Adipocyte (in vitro differentiated cells): Measurements from ENCODE around the gene FXYD3.

Experiments used
- DNase-seq: peaks from one replicate; pipeline ENCODE4 v3.0.0-alpha.2; 2015; ENCODE audit warnings: low read depth
- H3K27me3 ChIP-seq: replicated peaks from 2 replicates; pipeline ENCODE4 v1.7.0; 2013; ENCODE audit warnings: mild to moderate bottlenecking, low read length, moderate library complexity; ENCODE audit not compliant: control insufficient read depth, insufficient read depth
- H3K36me3 ChIP-seq: 2 replicates; pipeline ENCODE4 v1.7.0; 2013; ENCODE audit warnings: low read length, mild to moderate bottlenecking, moderate library complexity; ENCODE audit not compliant: control insufficient read depth, insufficient read depth, severe bottlenecking
- H3K4me1 ChIP-seq: 2 replicates; pipeline ENCODE4 v1.7.0; 2013; ENCODE audit warnings: mild to moderate bottlenecking, low read length, moderate library complexity; ENCODE audit not compliant: control insufficient read depth, insufficient read depth
- H3K4me3 ChIP-seq: 2 replicates; pipeline ENCODE4 v1.7.0; 2013; ENCODE audit warnings: mild to moderate bottlenecking, low read length, moderate library complexity
- H3K9ac ChIP-seq: 2 replicates; pipeline ENCODE4 v1.7.0; 2013; ENCODE audit warnings: mild to moderate bottlenecking, low read length, moderate library complexity
- H3K9me3 ChIP-seq: 2 replicates; pipeline ENCODE4 v1.7.0; 2013; ENCODE audit warnings: mild to moderate bottlenecking, low read length, moderate library complexity; ENCODE audit not compliant: control insufficient read depth

FXYD3 gene

GRCh38 chr19:35161434-35161743, 45.8 kb downstream of the FXYD3 start:
- no peak overlapping the region for H3K9ac ChIP-seq
- peaks cover 23% of the 10 kb centered on the region for H3K9me3 ChIP-seq
- H3K4me1 ChIP-seq = no peaks in the 10 kb centered on the region
- peaks cover 76% of the 10 kb centered on the region for H3K36me3 ChIP-seq
- H3K4me3 ChIP-seq = no peak overlapping the region
- H3K27me3 ChIP-seq = no peaks in the 10 kb centered on the region
- DNase-seq = no peak

GRCh38 chr19:35162471-35163326, 47.1 kb downstream of the FXYD3 start:
- peak; percentile 45 for DNase-seq
- H3K9me3 ChIP-seq = peaks cover 27% of the 10 kb centered on the region
- H3K9ac ChIP-seq = no peak overlapping the region
- no peaks in the 10 kb centered on the region for H3K4me1 ChIP-seq
- H3K27me3 ChIP-seq = no peaks in the 10 kb centered on the region
- H3K36me3 ChIP-seq = peaks cover 82% of the 10 kb centered on the region
- no peak overlapping the region for H3K4me3 ChIP-seq

- no peaks in the 10 kb centered on the region for H3K27me3 ChIP-seq
- DNase-seq = no peak
- peaks cover 65% of the 10 kb centered on the region for H3K36me3 ChIP-seq
- H3K4me1 ChIP-seq = peaks cover 5% of the 10 kb centered on the region
- H3K9ac ChIP-seq = no peak overlapping the region
- H3K9me3 ChIP-seq = peaks cover 27% of the 10 kb centered on the region
- peak overlapping the region; percentile 30 for H3K4me3 ChIP-seq
These were observed 48.8 kb downstream of the FXYD3 start for GRCh38 chr19:35164418-35164817.

- no peak overlapping the region for H3K9ac ChIP-seq
- H3K27me3 ChIP-seq = no peaks in the 10 kb centered on the region
- DNase-seq = no peak
- H3K36me3 ChIP-seq = peaks cover 59% of the 10 kb centered on the region
- peaks cover 15% of the 10 kb centered on the region for H3K4me1 ChIP-seq
- H3K9me3 ChIP-seq = peaks cover 27% of the 10 kb centered on the region
- no peak overlapping the region for H3K4me3 ChIP-seq
These were observed 49.8 kb downstream of the FXYD3 start for GRCh38 chr19:35165200-35166058.

DNA sequence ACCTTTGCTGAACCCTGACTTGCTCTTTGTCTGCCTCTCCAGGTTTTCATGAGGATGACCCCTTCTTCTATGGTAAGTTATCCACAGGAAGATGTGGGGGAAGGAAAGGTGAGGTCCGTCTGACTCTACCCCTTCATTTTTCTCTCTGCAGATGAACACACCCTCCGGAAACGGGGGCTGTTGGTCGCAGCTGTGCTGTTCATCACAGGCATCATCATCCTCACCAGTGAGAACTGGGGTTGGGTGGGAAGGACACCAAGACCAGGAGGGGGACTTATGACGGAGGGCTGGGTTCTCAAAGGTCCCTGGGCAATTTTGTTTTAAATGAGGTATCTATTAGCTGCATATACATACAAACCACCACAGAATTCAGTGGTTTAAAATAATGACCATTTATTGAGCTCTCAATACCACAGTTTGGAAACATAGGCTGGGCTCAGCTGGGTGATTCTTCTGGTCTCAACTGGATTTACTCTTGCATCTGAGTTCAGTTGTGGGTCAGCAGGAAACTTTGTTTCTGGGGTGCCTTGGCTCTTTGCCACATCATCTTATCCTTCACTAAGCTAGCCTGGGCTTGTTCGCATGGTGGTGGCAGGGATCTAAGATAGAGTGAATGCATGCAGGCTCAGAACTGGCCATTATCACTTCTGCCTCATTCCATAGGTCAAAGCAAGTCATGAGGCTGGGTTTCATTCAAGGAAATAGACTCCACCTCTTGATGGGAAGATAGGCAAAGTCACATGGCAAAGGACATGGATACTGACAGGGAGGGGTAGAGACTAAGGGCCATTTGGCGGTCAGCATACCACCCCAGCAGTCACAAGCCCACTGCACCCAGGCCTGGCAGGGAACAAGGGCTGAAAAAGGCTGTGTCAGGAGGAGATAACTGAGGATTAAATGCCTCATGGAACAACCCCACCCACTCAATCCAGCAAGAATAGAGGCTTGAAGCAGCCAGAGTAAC, 50.8 kb downstream of the FXYD3 start:
- no peak overlapping the region for H3K4me3 ChIP-seq
- peaks cover 27% of the 10 kb centered on the region for H3K9me3 ChIP-seq
- no peaks in the 10 kb centered on the region for H3K27me3 ChIP-seq
- H3K9ac ChIP-seq = no peak overlapping the region
- H3K4me1 ChIP-seq = peaks cover 20% of the 10 kb centered on the region
- DNase-seq = no peak
- H3K36me3 ChIP-seq = peaks cover 51% of the 10 kb centered on the region

- Histone ChIP-seq H3K27me3 (no peaks in the 10 kb centered on the region), H3K9me3 (peaks cover 24% of the 10 kb centered on the region), H3K9ac (no peak overlapping the region), H3K36me3 (peaks cover 40% of the 10 kb centered on the region), H3K4me3 (no peak overlapping the region), H3K4me1 (peaks cover 20% of the 10 kb centered on the region)
- DNase-seq = no peak
These were observed 51.9 kb downstream of the FXYD3 start for GRCh38 chr19:35167251-35168119.

DNA sequence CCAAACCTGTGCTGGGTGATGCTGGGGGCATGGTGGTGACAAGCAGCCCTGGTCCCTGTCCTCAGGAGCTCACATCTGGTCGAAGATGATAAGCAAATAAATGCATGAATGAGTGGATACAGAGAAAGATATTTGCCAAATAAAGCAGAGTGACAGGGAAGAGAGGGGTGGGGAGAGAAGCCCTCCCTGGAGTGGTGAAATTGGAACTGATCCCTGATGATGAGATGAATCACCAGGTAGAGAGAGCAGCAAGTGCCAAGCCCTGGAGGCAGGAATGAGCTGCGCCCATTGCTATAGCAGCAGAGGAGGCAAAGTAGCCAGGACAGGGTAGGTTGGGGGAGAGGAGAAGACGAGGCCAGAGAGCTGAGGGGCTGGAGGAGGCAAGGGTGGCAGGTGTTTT, 52.6 kb downstream of the FXYD3 start:
- peaks cover 20% of the 10 kb centered on the region for H3K4me1 ChIP-seq
- H3K4me3 ChIP-seq = no peak overlapping the region
- peaks cover 33% of the 10 kb centered on the region for H3K36me3 ChIP-seq
- no peak for DNase-seq
- peaks cover 24% of the 10 kb centered on the region for H3K9me3 ChIP-seq
- H3K9ac ChIP-seq = no peak overlapping the region
- no peaks in the 10 kb centered on the region for H3K27me3 ChIP-seq

DNA sequence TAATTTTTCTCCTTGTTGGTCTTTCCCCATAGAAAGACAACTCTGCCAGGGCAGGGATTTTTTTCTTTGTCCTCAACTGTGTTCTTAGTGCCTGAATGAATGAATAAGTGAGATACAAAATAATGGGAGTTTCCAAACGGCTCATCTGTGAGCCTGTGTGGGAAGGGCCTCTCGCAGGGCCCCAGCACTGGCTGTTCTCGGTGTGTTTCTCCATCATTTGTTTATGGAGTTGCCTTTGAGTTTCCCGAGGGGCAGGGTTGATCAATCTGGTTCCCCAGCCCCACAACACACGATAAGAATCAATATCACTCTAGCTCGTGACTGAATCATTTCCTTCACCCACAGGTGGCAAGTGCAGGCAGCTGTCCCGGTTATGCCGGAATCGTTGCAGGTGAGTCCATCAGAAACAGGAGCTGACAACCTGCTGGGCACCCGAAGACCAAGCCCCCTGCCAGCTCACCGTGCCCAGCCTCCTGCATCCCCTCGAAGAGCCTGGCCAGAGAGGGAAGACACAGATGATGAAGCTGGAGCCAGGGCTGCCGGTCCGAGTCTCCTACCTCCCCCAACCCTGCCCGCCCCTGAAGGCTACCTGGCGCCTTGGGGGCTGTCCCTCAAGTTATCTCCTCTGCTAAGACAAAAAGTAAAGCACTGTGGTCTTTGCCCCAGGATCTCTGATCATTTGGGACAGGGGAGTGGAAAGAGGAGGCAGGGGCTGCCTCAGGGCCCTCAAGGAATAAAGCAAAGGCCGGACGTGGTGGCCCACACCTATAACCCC, 53.8 kb downstream of the FXYD3 start:
- Histone ChIP-seq H3K36me3 (peaks cover 25% of the 10 kb centered on the region), H3K27me3 (no peaks in the 10 kb centered on the region), H3K4me1 (peaks cover 20% of the 10 kb centered on the region), H3K4me3 (no peak overlapping the region), H3K9ac (peak overlapping the region; percentile 45), H3K9me3 (peaks cover 16% of the 10 kb centered on the region)
- no peak for DNase-seq

- Histone ChIP-seq H3K4me1 (peaks cover 20% of the 10 kb centered on the region), H3K4me3 (no peak overlapping the region), H3K9ac (no peak overlapping the region), H3K36me3 (peaks cover 15% of the 10 kb centered on the region), H3K9me3 (peaks cover 13% of the 10 kb centered on the region), H3K27me3 (no peaks in the 10 kb centered on the region)
- DNase-seq = no peak
These were observed 54.9 kb downstream of the FXYD3 start for GRCh38 chr19:35170359-35171061.
